B cell (primary cell): ENCODE data around the gene TBCD. TPM values are rescaled to one million over a fixed set of nuclear protein-coding genes. Genes with fewer than 3 reads are reported as not detected.
A peak's percentile ranks its signal among the peaks of the same experiment; 100 is the strongest.

ENCODE experiments used
- ATAC-seq: fragments of 200-7000 bp; cut with Tn5 transposase; one replicate; pipeline ENCODE4 v1.10.0; 2021; ENCODE audit warnings: low read depth, mild to moderate bottlenecking, moderate number of reproducible peaks, moderate library complexity
- CTCF ChIA-PET: fragments of 350-600 bp; sonication (Branson Sonifier 250); formaldehyde crosslinking; loops from one replicate; lab custom pipeline; 2021; ENCODE audit warnings: antibody characterized with exemption, inconsistent platforms; lab: Charles Lee
- POLR2A ChIA-PET: fragments of 350-600 bp; sonication (Branson Sonifier 250); formaldehyde crosslinking; loops from one replicate; lab custom pipeline; 2021; ENCODE audit warnings: antibody characterized with exemption; lab: Charles Lee
- DNase-seq: peaks from one replicate; pipeline ENCODE4 v3.0.0; 2013
- H2AFZ ChIP-seq: 2 replicates; pipeline ENCODE4 v1.6.1; 2012; ENCODE audit warnings: mild to moderate bottlenecking, low read depth, low read length; ENCODE audit not compliant: insufficient read depth, poor library complexity, severe bottlenecking
- H3K27ac ChIP-seq, 2 donors: 1 replicate in 1 of 2; 2 replicates in 1 of 2; pipeline ENCODE4 v1.5.1; 2012 to 2013; ENCODE audit warnings: low read length in 2 of 2, mild to moderate bottlenecking in 2 of 2, moderate library complexity in 1 of 2
- H3K27me3 ChIP-seq, 4 experiments: fragments of 200-600 bp in 1 of 4; sonication (generic) in 1 of 4; replicated peaks in 1 of 4; 1 replicate in 2 of 4; 2 replicates in 2 of 4; pipeline versions ENCODE4 v1.6.1 to v1.7.0; 2013 to 2016; ENCODE audit warnings: low read length in 3 of 4, mild to moderate bottlenecking in 2 of 4, mixed read lengths in 1 of 4, moderate library complexity in 1 of 4; ENCODE audit not compliant: insufficient read depth in 4 of 4, control insufficient read depth in 3 of 4; ENCODE audit errors: control extremely low read depth in 1 of 4
- H3K36me3 ChIP-seq, 2 experiments: replicated peaks in 1 of 2; 1 replicate in 1 of 2; 2 replicates in 1 of 2; pipeline versions ENCODE4 v1.6.1 to v1.7.1; 2013; ENCODE audit warnings: low read length in 1 of 2; ENCODE audit not compliant: insufficient read depth in 2 of 2, control insufficient read depth in 1 of 2; ENCODE audit errors: control extremely low read depth in 1 of 2, extremely low read depth in 1 of 2
- H3K4me1 ChIP-seq, 2 donors: fragments of 200-600 bp in 1 of 2; sonication (generic) in 1 of 2; 1 replicate in 1 of 2; 2 replicates in 1 of 2; pipeline versions ENCODE4 v1.5.1 to v1.6.1; 2013 to 2017; ENCODE audit warnings: low read length in 2 of 2; ENCODE audit not compliant: control insufficient read depth in 2 of 2, insufficient read depth in 2 of 2
- H3K4me2 ChIP-seq: replicated peaks from 2 replicates; pipeline ENCODE3; 2012; ENCODE audit warnings: mild to moderate bottlenecking, low read depth, low read length; ENCODE audit not compliant: poor library complexity, severe bottlenecking
- H3K4me3 ChIP-seq, 5 experiments: fragments of 200-600 bp in 1 of 5; sonication (generic) in 1 of 5; 1 replicate in 3 of 5; 2 replicates in 2 of 5; pipeline versions ENCODE4 v1.5.1 to v1.7.0; 2011 to 2016; ENCODE audit warnings: low read length in 4 of 5, mild to moderate bottlenecking in 4 of 5, low read depth in 2 of 5, control low read depth in 1 of 5, moderate library complexity in 1 of 5; ENCODE audit not compliant: insufficient read depth in 1 of 5; ENCODE audit errors: control extremely low read depth in 1 of 5, extremely low read depth in 1 of 5
- H3K79me2 ChIP-seq: fragments of 200-600 bp; sonication (generic); one replicate; pipeline ENCODE4 v1.6.0; 2016; ENCODE audit warnings: low read length; ENCODE audit not compliant: control insufficient read depth, insufficient read depth
- H3K9ac ChIP-seq: fragments of 200-600 bp; sonication (generic); 2 replicates; pipeline ENCODE4 v1.6.1; 2017; ENCODE audit warnings: mild to moderate bottlenecking, low read length, moderate library complexity
- H3K9me3 ChIP-seq, 3 donors: one replicate each; pipeline versions ENCODE4 v1.6.1 to v1.7.1; 2013; ENCODE audit warnings: low read length in 2 of 3; ENCODE audit not compliant: control insufficient read depth in 2 of 3, insufficient read depth in 1 of 3; ENCODE audit errors: control extremely low read depth in 1 of 3
- H4K20me1 ChIP-seq: 2 replicates; pipeline ENCODE4 v1.6.0; 2012; ENCODE audit warnings: mild to moderate bottlenecking, low read length; ENCODE audit not compliant: insufficient read depth, control insufficient read depth, poor library complexity, severe bottlenecking
- H3K27ac Mint-ChIP-seq: one replicate; pipeline ENCODE4 v1.8.0; 2021; ENCODE audit warnings: mixed read lengths
- H3K27me3 Mint-ChIP-seq: one replicate; pipeline ENCODE4 v1.8.0; 2021; ENCODE audit warnings: mixed read lengths
- H3K4me1 Mint-ChIP-seq: one replicate; pipeline ENCODE4 v1.8.0; 2021; ENCODE audit warnings: mixed read lengths
- H3K4me3 Mint-ChIP-seq: one replicate; pipeline ENCODE4 v1.8.0; 2021; ENCODE audit warnings: mixed read lengths
- H3K9me3 Mint-ChIP-seq: one replicate; pipeline ENCODE4 v1.8.0; 2022; ENCODE audit warnings: mixed read lengths; ENCODE audit not compliant: insufficient read depth
- CTCF ChIP-seq: fragments of 200-600 bp; IDR thresholded peaks from one replicate; pipeline ENCODE4 v1.8.0; 2022; ENCODE audit warnings: antibody characterized with exemption, mild to moderate bottlenecking
- EZH2 ChIP-seq: IDR thresholded peaks from 2 replicates; pipeline ENCODE4 v1.6.1; 2012; ENCODE audit warnings: borderline replicate concordance, low read depth, mild to moderate bottlenecking, moderate library complexity, low read length; ENCODE audit not compliant: insufficient read depth, poor library complexity, severe bottlenecking
- WGBS: methylation state at CpG from one replicate; pipeline ENCODE4 v1.1.5; 2013; ENCODE audit warnings: missing lambda C conversion rate; ENCODE audit not compliant: insufficient coverage; 5-methylcytosine and 5-hydroxymethylcytosine counted together
- intact Hi-C: fragments of 100-400 bp; cut with micrococcal nuclease; formaldehyde crosslinking; loops from one replicate; pipeline ENCODE4 v1.10.0; 2022
- polyA plus RNA-seq: library from polyadenylated mRNA; depleted of rRNA; stranded (reverse); fragments of >200 nt; gene quantifications from 2 replicates; pipeline ENCODE4 v1.2.3, GENCODE V29; 2012
- total RNA-seq, 2 donors: library from RNA; stranded (reverse); fragments of 120-200 nt in 1 of 2; gene quantifications; 1 replicate in 1 of 2; 2 replicates in 1 of 2; pipeline versions ENCODE4 v1.2.3 to v1.2.4, GENCODE V29; 2013 to 2022

TBCD gene
- total and polyA plus RNA-seq, 2 donors (not counting 1 experiment from before 2014, with no cell fraction given), result 60.8 to 101 TPM

GRCh38 chr17:82817947-82818346 is 66.1 kb downstream of the TBCD start:
- no peaks in the 10 kb centered on the region for H3K27me3 Mint-ChIP-seq
- Histone ChIP-seq H4K20me1 (no peaks in the 10 kb centered on the region), H3K79me2 (no peaks in the 10 kb centered on the region), H3K4me1 (peaks cover 24 to 34% of the 10 kb centered on the region in 2 donors), H3K36me3 (peaks cover 0 to 9% of the 10 kb centered on the region in 2 experiments), H3K4me2 (peak overlapping the region; percentile 56), H3K27me3 (no peaks in the 10 kb centered on the region), H3K27ac (no peak overlapping the region), H2AFZ (no peak overlapping the region), H3K9ac (no peak overlapping the region), H3K9me3 (peaks cover 0 to 12% (median 6%) of the 10 kb centered on the region in 3 donors), H3K4me3 (no peak overlapping the region)
- TF ChIP-seq CTCF, result no peak
- TF ChIP-seq EZH2, result no peak
- intact Hi-C loops, result no loop called here
- ATAC-seq (peak; percentile 29), DNase-seq (peak; percentile 25)
- ChIA-PET CTCF (interaction anchor here (0.6 to 4.1 kb wide), 10 partner anchors 16 to 382 kb away, joined by 3 to 39 read pairs (median 5); no protein-coding TSS in a partner anchor), POLR2A (interaction anchor here (0.9 to 3.8 kb wide), 4 partner anchors 12 to 67 kb away, joined by 3 to 22 read pairs (median 8); no protein-coding TSS in a partner anchor)
- H3K4me1 Mint-ChIP-seq, result peaks cover 34% of the 10 kb centered on the region
- H3K9me3 Mint-ChIP-seq, result peaks cover 6% of the 10 kb centered on the region
- WGBS, result 56% methylated on average over 4 of the region's 5 CpGs
- H3K27ac Mint-ChIP-seq, result peak overlapping the region; percentile 81
- H3K4me3 Mint-ChIP-seq, result peak overlapping the region; percentile 60
